MM.1S (cell line): Measurements from ENCODE around the gene RPL18A.

ENCODE experiments used
- CTCF ChIP-seq: fragments of 300-600 bp; sonication (generic); IDR thresholded peaks from 2 replicates; pipeline ENCODE4 v1.5.1; 2016; ENCODE audit warnings: antibody characterized with exemption, low read length, mixed read lengths
- EZH2phosphoT487 ChIP-seq: fragments of 300-600 bp; sonication (generic); IDR thresholded peaks from 2 replicates; pipeline ENCODE4 v1.6.1; 2018; ENCODE audit warnings: antibody characterized with exemption, low read length

GRCh38 chr19:17835182-17836006, 24.3 kb upstream of the RPL18A start:
- TF ChIP-seq CTCF: no peak
- no peak for TF ChIP-seq EZH2phosphoT487
